HUES6 (cell line): ENCODE results near the gene PLEKHA6.

ENCODE experiments used
- H3K27ac ChIP-seq: 2 replicates; pipeline ENCODE4 v1.7.0; 2013; ENCODE audit warnings: low read depth, mild to moderate bottlenecking, low read length, inconsistent platforms
- H3K27me3 ChIP-seq: 2 replicates; pipeline ENCODE4 v1.6.1; 2013; ENCODE audit warnings: low read length; ENCODE audit not compliant: control insufficient read depth, insufficient read depth
- H3K36me3 ChIP-seq: 2 replicates; pipeline ENCODE4 v1.6.1; 2013; ENCODE audit warnings: low read length; ENCODE audit not compliant: control insufficient read depth, insufficient read depth
- H3K4me1 ChIP-seq: 2 replicates; pipeline ENCODE4 v1.6.1; 2013; ENCODE audit warnings: low read length; ENCODE audit not compliant: control insufficient read depth, insufficient read depth
- H3K4me3 ChIP-seq: 2 replicates; pipeline ENCODE4 v1.5.1; 2013; ENCODE audit warnings: low read depth, low read length
- H3K9ac ChIP-seq: one replicate; pipeline ENCODE4 v1.6.1; 2013; ENCODE audit warnings: mild to moderate bottlenecking, low read length
- H3K9me3 ChIP-seq: 2 replicates; pipeline ENCODE4 v1.6.1; 2013; ENCODE audit warnings: low read depth, low read length; ENCODE audit not compliant: control insufficient read depth, insufficient read depth

The PLEKHA6 gene

DNA sequence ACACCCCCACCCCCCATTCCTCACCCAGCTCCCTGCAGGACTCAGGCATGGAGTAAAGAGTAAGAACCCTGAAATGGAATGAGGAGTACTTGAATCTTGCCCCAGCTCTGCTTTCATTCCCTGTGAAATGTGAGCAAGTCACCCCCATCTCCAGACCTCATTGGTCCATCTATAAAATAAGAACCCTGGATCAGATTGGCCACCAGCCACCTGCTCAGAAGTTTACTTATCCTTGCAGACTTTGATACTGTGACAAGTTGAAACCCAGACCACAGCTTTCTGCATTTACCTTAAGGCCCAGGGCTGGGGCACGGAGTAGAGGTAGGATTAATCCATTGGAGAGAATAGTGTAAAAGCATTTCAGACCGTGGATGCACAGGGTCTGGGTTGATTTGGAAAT is 165.6 kb downstream of the PLEKHA6 start:
- H3K27ac ChIP-seq = no peak overlapping the region
- H3K4me3 ChIP-seq = no peak overlapping the region
- no peaks in the 10 kb centered on the region for H3K9me3 ChIP-seq
- H3K27me3 ChIP-seq = peaks cover 46% of the 10 kb centered on the region
- H3K9ac ChIP-seq = no peak overlapping the region
- peaks cover 17% of the 10 kb centered on the region; the same call in 1 of the 2 replicates for H3K4me1 ChIP-seq
- H3K36me3 ChIP-seq = no peaks in the 10 kb centered on the region

DNA sequence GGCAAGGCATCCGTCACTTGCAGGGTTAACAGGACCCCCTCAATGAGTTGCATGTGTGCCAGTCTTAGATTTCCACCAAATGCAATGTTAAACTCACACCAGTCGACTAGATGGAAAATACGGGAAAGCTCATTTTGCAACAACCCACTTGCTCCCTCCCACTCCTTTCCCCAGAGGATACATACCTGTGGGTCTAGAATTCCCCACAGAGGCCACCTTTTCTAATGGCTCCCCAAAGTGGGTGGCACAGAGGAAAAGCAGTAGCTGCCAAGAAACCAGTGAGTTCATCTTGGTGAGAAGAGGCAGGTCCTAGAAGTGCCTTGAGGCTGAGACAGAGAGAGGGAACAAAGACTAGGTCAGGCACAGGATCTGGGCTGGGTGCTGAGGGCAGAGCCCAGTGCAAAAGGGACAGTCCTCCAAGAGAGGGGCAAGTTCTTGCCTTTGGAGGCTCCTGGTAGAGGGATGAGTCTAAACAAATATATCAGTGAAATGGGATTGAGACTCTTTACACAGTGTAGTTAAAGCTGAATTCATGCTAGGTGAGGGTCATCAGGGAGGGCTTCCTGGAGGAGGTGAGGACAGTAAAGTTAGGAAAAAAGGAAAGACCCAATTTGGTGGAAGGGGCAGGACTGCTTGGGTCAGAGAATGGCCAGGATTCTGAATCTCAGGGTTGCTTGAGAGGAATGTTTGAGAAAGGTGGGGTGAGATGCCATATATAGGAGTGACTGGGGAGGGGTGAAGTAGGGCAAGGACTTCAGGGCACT is 167.0 kb downstream of the PLEKHA6 start:
- H3K4me3 ChIP-seq = no peak overlapping the region
- H3K27me3 ChIP-seq = peaks cover 59% of the 10 kb centered on the region

DNA sequence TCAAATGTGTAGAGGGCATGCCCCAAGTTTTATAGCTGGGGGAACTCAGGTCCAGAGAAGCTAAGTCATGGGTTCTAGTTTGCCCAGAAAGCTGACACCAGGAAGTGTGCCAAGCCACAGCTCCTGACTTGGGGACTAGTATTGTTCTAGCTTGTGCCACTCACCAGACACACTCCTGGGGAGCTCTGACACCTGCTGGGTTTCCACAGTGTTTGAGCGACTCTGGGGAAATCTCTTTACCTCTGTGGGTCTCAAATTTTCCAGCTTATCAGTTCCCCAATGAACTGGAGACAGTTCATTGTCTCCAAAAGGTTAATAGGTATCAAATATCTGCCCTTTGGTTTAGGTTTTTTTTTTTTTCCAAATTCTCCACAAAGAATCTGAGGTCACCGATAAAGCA is 167.7 kb downstream of the PLEKHA6 start:
- peaks cover 66% of the 10 kb centered on the region for H3K27me3 ChIP-seq
- no peaks in the 10 kb centered on the region for H3K36me3 ChIP-seq
- H3K4me1 ChIP-seq = peaks cover 9% of the 10 kb centered on the region; the same call in 1 of the 2 replicates
- H3K9me3 ChIP-seq = no peaks in the 10 kb centered on the region
- no peak overlapping the region for H3K27ac ChIP-seq
- no peak overlapping the region for H3K9ac ChIP-seq
- H3K4me3 ChIP-seq = no peak overlapping the region

More for the DNA sequence above, 167.0 kb downstream of the PLEKHA6 start:
- Histone ChIP-seq H3K9me3 (no peaks in the 10 kb centered on the region), H3K9ac (no peak overlapping the region), H3K36me3 (no peaks in the 10 kb centered on the region), H3K4me1 (peaks cover 9% of the 10 kb centered on the region; the same call in 1 of the 2 replicates), H3K27ac (no peak overlapping the region)

DNA sequence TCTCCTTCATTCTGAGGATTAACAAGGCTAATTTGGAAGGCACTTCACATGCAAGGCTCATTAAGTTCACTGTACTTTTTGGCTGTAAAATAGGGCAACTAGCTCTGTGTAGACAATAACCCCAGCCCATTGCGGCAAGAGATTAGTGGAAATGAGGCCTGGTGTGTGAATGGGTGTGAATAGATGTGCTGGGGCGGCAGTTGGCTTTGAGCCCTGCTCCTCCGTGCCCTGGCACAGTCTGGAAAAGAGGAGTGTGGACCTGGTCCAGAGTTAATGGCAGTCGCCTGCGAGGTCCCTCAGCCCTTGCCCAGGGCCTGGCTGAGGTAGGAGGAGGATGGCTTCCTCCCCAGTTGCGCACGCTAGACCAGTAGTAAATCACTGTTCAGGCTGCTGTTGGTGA is 168.3 kb downstream of the PLEKHA6 start:
- Histone ChIP-seq H3K27me3 (peaks cover 72% of the 10 kb centered on the region), H3K9me3 (no peaks in the 10 kb centered on the region), H3K4me3 (no peak overlapping the region), H3K4me1 (peaks cover 5% of the 10 kb centered on the region; the same call in 1 of the 2 replicates), H3K27ac (no peak overlapping the region), H3K9ac (no peak overlapping the region), H3K36me3 (no peaks in the 10 kb centered on the region)

DNA sequence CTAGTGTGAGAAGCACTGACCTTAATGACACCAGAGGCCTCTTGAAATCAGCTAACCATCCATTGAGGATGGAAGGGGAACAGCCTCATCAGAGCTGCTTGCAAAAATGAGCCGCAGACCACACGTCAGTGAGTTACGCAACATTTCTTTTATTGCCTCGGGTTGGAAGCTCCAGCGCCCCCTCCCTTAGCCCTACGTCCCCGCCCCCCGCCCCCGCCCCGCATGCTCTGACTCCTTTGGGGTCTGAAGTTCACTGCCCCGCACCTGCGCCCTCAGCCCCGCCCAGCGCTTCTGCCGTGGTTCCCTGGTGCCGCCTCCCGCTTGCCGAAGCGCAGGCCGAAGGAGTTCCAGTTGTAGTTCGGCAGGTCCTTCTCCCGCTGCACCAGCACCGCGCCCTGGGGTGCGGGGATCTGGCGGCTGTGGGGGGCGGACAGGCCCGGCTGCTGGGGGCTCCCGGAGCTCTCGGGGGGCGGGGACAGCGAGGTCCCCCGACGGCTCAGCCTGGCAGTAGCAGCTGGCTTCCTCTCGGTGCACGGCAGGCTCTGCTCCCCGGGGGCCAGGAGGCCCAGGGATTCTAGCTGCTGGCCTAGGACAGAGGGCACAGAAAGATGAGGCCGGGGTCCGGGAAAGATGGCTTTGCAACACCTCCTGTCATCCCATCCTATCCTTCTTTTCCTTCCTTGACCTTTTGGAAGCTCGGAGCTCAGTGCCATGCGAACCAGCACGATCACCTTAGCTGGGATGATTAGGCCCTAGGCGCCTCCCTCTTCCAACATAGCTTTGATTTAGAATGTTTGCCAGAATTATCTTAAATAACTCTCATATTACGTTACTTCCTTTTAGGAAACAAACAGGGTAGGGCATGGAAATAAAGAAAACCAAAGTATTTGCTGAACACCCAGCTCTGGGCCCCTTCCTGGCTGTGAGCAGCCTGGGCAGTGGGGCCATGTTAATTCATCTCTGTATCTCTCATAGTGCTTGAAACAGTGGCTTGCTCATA is 169.2 kb downstream of the PLEKHA6 start:
- Histone ChIP-seq H3K4me1 (0 out of 2 replicates have a peak, but pooled peaks cover 2% of the 10 kb centered on the region), H3K9me3 (no peaks in the 10 kb centered on the region), H3K27me3 (peaks cover 73% of the 10 kb centered on the region), H3K36me3 (no peaks in the 10 kb centered on the region), H3K4me3 (peak overlapping the region; percentile 27), H3K9ac (no peak overlapping the region), H3K27ac (no peak overlapping the region)

DNA sequence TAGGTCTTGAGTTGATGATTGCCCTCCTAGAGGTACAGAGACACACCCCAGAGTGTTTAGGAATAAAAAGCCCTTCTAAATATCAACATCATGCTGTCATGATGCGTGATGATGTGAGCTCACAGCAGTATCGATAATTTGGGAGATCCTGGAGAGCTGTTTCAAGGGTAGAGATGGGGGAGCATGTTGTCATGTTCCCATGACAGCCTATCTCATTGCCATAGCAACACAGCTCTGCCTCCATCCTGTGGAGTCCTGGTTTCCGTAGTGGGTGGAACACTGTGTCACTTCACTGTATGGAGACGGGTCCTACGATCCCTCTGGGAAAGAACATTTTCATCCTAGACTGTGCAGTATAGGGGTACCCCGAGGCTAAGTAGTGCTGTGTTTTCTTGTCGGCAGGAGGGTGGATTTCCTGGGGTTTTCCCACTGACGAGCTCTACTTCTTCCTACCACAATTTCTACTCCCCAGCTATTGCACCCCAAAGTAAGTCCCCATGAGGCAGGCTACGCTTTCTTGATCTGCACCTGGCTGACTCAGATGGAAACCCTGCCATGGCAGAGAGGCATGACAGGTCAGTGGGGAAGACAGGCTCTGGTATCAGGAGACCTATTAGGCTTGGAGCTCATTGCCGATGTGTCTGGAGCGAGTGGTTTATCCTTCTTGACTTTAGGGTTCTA is 170.6 kb downstream of the PLEKHA6 start:
- H3K27me3 ChIP-seq = peaks cover 73% of the 10 kb centered on the region
- H3K4me1 ChIP-seq = 0 out of 2 replicates have a peak, but pooled peaks cover 2% of the 10 kb centered on the region
- H3K27ac ChIP-seq = no peak overlapping the region
- no peaks in the 10 kb centered on the region for H3K9me3 ChIP-seq
- H3K4me3 ChIP-seq = no peak overlapping the region
- H3K9ac ChIP-seq = no peak overlapping the region
- H3K36me3 ChIP-seq = no peaks in the 10 kb centered on the region

DNA sequence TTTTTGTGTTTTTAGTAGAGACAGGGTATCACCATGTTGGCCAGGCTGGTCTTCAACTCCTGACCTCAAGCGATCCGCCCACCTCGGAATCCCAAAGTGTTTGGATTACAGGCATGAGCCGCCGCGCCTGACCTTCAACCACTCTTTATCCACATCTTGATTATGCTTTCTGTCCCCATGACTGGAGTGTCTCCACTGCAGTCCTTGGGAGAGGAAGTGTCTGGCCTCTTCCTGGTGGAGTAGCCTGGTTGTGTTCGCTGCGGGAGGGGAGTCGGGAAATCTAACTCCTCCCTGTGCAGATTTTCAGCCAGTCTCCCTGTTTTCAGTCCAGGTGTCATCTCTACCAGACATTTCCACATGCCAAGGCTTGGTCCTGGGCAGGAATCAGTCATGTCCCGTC is 173.1 kb downstream of the PLEKHA6 start:
- H3K4me1 ChIP-seq = 0 out of 2 replicates have a peak, but pooled peaks cover 2% of the 10 kb centered on the region

DNA sequence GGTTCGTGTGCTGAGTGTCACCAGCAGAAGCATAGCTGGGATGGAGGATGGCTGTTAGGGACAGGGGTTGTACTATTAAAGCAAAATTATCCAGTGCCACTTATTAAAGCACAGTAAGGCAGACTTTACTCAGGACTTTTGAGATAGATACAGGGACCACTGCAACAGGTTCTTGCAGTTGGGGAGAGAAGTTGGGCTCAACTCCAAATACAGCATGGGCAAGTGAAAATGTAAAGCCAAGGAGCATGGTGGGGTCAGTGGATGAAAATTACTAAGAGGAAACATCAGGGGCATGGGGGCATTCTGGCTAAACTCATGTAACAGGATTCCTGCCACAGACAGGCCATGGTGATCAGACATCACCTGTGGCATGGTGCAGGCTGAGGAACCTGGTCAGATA is 178.6 kb downstream of the PLEKHA6 start:
- no peak overlapping the region for H3K27ac ChIP-seq
- no peaks in the 10 kb centered on the region for H3K36me3 ChIP-seq
- H3K4me3 ChIP-seq = no peak overlapping the region
- H3K9me3 ChIP-seq = peaks cover 6% of the 10 kb centered on the region; the same call in 1 of the 2 replicates
- no peak overlapping the region for H3K9ac ChIP-seq
- H3K4me1 ChIP-seq = no peaks in the 10 kb centered on the region
- H3K27me3 ChIP-seq = peaks cover 20% of the 10 kb centered on the region; the same call in 1 of the 2 replicates

More for the DNA sequence above, 173.1 kb downstream of the PLEKHA6 start:
- Histone ChIP-seq H3K27ac (no peak overlapping the region), H3K9me3 (no peaks in the 10 kb centered on the region), H3K27me3 (peaks cover 51% of the 10 kb centered on the region), H3K36me3 (no peaks in the 10 kb centered on the region), H3K4me3 (no peak overlapping the region), H3K9ac (no peak overlapping the region)

DNA sequence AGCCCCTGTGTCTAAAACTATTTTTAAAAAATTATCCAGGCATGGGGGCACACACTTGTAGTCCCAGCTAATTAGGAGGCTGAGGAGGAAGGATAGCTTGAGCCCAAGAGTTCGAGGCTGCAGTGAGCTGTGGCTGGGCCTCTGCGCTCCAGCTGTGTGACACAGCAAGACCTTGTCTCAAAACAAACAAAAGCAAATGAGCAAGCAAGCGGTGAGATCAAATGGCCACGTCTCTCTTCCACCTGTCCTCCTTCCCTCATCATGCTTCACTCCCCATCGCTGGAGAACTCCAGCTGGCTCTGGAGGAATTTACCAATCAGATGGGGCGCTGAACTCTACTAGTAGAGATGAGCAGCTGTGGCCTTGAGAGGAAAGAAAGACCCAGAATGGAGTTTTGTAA is 179.6 kb downstream of the PLEKHA6 start:
- Histone ChIP-seq H3K9me3 (peaks cover 6% of the 10 kb centered on the region; the same call in 1 of the 2 replicates), H3K9ac (no peak overlapping the region), H3K4me1 (no peaks in the 10 kb centered on the region), H3K4me3 (no peak overlapping the region), H3K27ac (no peak overlapping the region), H3K27me3 (peaks cover 30% of the 10 kb centered on the region; the same call in 1 of the 2 replicates), H3K36me3 (no peaks in the 10 kb centered on the region)

DNA sequence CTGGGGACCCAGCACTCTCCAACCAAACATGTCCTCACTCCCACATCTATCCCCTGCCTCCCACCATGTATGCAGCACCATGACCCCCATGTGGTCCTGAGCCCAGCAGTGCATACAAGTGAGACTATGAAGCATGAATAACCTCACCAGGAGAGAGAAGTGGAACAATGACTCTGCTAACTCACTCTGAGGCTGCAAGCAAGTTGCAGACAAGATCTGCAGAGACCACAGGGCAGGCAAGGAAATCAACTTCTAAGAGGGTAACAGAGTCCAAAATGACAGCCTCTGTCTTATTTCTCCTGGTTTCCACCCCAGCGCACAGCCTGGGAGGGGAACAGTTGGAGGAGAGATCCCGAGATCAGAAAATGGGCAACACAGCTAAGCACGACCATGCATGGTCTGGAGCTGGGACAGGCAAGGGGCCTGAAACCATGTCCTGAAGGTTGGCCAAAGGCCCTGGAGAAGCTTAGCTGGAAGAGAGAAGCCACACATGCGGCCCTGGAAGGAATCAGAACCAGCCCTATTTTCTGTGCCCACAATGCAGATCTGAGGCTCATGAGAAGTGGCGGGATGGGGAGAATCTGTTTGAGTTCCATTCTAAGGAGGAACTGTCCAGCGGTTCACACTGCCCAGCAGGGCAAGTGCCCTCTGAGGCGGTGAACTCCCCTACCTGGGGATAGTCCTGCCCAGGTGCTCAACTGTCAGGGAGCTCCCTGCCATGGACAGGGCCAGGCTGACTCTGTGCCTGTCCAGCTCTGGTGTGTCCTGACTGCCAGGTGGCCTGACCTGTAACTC is 181.0 kb downstream of the PLEKHA6 start:
- Histone ChIP-seq H3K4me3 (no peak overlapping the region), H3K27me3 (peaks cover 32% of the 10 kb centered on the region; the same call in 1 of the 2 replicates), H3K4me1 (no peaks in the 10 kb centered on the region), H3K9ac (no peak overlapping the region), H3K27ac (no peak overlapping the region), H3K36me3 (no peaks in the 10 kb centered on the region), H3K9me3 (peaks cover 6% of the 10 kb centered on the region; the same call in 1 of the 2 replicates)
